ENCODE measurements around the gene WDFY3. TPM values are rescaled to one million over a fixed set of nuclear protein-coding genes. Genes with fewer than 3 reads are reported as not detected.

The WDFY3 gene
- total RNA-seq, 1 donor from 2014 or later: 89.5 TPM

DNA sequence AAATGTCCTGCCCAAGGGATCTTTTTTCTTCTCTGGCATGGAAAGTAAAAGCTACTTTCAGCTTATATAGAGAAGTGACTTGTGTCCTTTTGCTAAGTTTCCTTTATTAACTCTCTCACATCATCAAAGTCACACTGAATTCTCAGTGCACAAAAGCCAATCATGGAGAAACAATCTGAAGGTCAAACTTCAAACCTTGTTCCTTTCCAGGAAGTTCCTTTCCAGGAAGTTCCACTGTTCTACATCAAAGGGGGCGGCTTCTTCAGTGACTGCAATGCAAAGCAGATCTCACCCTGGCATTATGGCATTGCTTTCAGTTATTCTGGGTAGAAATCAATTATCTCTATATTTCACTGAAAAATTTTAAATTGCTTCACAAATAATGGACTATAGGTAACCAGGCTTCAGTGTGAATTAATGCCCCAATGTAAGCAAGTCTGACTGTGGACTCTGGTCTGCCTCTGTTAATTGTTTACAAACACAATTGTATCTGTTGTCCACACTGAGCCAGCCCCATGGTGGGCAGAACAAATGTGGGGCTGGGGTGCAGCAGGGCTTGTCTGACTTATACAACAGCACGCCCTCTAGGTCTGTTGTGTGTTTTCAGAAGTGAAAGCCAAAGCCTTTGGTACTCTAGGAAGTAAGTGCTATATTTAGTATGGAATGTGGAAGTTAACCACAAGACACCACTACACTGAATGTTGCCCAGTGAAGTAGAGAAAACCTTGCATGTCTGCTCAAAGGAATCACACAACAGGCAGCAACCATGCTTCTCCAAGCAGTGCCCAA is 284.8 kb downstream of the WDFY3 start:
- FAIRE-seq: peak; percentile 93
- no peaks in the 10 kb centered on the region for H3K9me3 ChIP-seq (ENCODE audit: insufficient read depth, low read depth, low read length)
- H3K27me3 ChIP-seq (ENCODE audit: insufficient read depth, low read length): no peaks in the 10 kb centered on the region
- H3K4me1 ChIP-seq (ENCODE audit: insufficient read depth, low read length): peaks cover 13% of the 10 kb centered on the region
- no peaks in the 10 kb centered on the region for H4K20me1 ChIP-seq (ENCODE audit: insufficient read depth, low read length)
- no peak overlapping the region for H2AFZ ChIP-seq (ENCODE audit: low read depth, low read length)
- no peak overlapping the region for H3K4me3 ChIP-seq (ENCODE audit: insufficient read depth, low read depth, low read length)
- H3K9me3 Mint-ChIP-seq (ENCODE audit: unreplicated experiment): no peaks in the 10 kb centered on the region
- no peaks in the 10 kb centered on the region for H3K79me2 ChIP-seq (ENCODE audit: insufficient read depth, low read length)
- TF ChIP-seq EZH2 (IDR thresholded peaks at IDR 0.05; ENCODE audit: insufficient read depth, low read length): no peak
- TF ChIP-seq, protein P1, sequence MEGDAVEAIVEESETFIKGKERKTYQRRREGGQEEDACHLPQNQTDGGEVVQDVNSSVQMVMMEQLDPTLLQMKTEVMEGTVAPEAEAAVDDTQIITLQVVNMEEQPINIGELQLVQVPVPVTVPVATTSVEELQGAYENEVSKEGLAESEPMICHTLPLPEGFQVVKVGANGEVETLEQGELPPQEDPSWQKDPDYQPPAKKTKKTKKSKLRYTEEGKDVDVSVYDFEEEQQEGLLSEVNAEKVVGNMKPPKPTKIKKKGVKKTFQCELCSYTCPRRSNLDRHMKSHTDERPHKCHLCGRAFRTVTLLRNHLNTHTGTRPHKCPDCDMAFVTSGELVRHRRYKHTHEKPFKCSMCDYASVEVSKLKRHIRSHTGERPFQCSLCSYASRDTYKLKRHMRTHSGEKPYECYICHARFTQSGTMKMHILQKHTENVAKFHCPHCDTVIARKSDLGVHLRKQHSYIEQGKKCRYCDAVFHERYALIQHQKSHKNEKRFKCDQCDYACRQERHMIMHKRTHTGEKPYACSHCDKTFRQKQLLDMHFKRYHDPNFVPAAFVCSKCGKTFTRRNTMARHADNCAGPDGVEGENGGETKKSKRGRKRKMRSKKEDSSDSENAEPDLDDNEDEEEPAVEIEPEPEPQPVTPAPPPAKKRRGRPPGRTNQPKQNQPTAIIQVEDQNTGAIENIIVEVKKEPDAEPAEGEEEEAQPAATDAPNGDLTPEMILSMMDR (IDR thresholded peaks at IDR 0.05; ENCODE audit: insufficient read depth, low read depth, low read length): peak; percentile 4
- H3K4me3 Mint-ChIP-seq (ENCODE audit: unreplicated experiment): no peak overlapping the region
- peaks cover 38% of the 10 kb centered on the region for H3K4me1 Mint-ChIP-seq (ENCODE audit: low read depth, unreplicated experiment)
- no peak overlapping the region for H3K9ac ChIP-seq (ENCODE audit: low read length)
- no peak overlapping the region for H3K27ac Mint-ChIP-seq (ENCODE audit: unreplicated experiment)
- peaks cover 41% of the 10 kb centered on the region for H3K36me3 Mint-ChIP-seq (ENCODE audit: low read depth, unreplicated experiment)
- H3K27ac ChIP-seq (ENCODE audit: low read depth, low read length): no peak overlapping the region
- peak overlapping the region; percentile 48 for H3K4me2 ChIP-seq (ENCODE audit: low read length)
- peak; percentile 89 for DNase-seq (ENCODE audit: low read depth)
- H3K36me3 ChIP-seq (ENCODE audit: insufficient read depth, low read length): peaks cover 23% of the 10 kb centered on the region
- H3K27me3 Mint-ChIP-seq (ENCODE audit: low read depth, unreplicated experiment): no peaks in the 10 kb centered on the region

DNA sequence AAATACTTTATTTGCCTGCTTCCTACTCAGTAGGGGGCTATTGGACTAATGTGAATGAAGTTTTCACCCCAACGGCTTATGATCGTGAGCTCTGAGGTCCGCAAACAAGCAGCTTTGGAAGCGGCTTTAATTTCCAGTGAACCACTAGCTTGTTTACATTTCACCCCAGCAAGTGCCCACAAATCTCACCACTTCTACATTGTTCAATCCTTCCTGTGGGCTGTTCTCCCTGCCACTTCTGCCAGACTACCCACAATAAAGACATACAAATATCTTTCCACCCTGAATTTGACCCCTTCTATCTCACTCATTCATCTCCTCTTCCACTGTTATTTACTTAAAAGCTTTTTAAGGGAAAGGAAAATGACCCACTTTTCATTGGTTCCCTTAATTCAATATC is 285.5 kb downstream of the WDFY3 start:
- H2AFZ ChIP-seq (ENCODE audit: low read depth, low read length): no peak overlapping the region
- FAIRE-seq (no peak), DNase-seq (ENCODE audit: low read depth) (no peak)
- Mint-ChIP-seq H3K27ac (ENCODE audit: unreplicated experiment) (no peak overlapping the region), H3K9me3 (ENCODE audit: unreplicated experiment) (no peaks in the 10 kb centered on the region), H3K36me3 (ENCODE audit: low read depth, unreplicated experiment) (peaks cover 36% of the 10 kb centered on the region), H3K4me3 (ENCODE audit: unreplicated experiment) (no peak overlapping the region), H3K27me3 (ENCODE audit: low read depth, unreplicated experiment) (no peaks in the 10 kb centered on the region), H3K4me1 (ENCODE audit: low read depth, unreplicated experiment) (peaks cover 38% of the 10 kb centered on the region)
- no peaks in the 10 kb centered on the region for H3K9me3 ChIP-seq (ENCODE audit: insufficient read depth, low read depth, low read length)
- H3K4me2 ChIP-seq (ENCODE audit: low read length): no peak overlapping the region
- H3K36me3 ChIP-seq (ENCODE audit: insufficient read depth, low read length): peaks cover 24% of the 10 kb centered on the region
- H3K27me3 ChIP-seq (ENCODE audit: insufficient read depth, low read length): no peaks in the 10 kb centered on the region
- H3K4me3 ChIP-seq (ENCODE audit: insufficient read depth, low read depth, low read length): no peak overlapping the region
- no peak for TF ChIP-seq EZH2 (IDR thresholded peaks at IDR 0.05; ENCODE audit: insufficient read depth, low read length)
- TF ChIP-seq, protein P1 (IDR thresholded peaks at IDR 0.05; ENCODE audit: insufficient read depth, low read depth, low read length): no peak
- no peaks in the 10 kb centered on the region for H3K79me2 ChIP-seq (ENCODE audit: insufficient read depth, low read length)
- H3K27ac ChIP-seq (ENCODE audit: low read depth, low read length): no peak overlapping the region
- H4K20me1 ChIP-seq (ENCODE audit: insufficient read depth, low read length): no peaks in the 10 kb centered on the region
- H3K4me1 ChIP-seq (ENCODE audit: insufficient read depth, low read length): peaks cover 13% of the 10 kb centered on the region
- H3K9ac ChIP-seq (ENCODE audit: low read length): no peak overlapping the region
